Skeletal muscle satellite cell (primary cell): ENCODE data around the gene DPP6.

Experiments
- H3K27me3 ChIP-seq: 2 replicates; pipeline ENCODE4 v1.7.0; 2013; ENCODE audit warnings: low read length; ENCODE audit not compliant: control insufficient read depth, insufficient read depth
- H3K36me3 ChIP-seq: 2 replicates; pipeline ENCODE4 v1.7.0; 2013; ENCODE audit warnings: mild to moderate bottlenecking, control low read depth, low read length; ENCODE audit not compliant: insufficient read depth
- H3K4me1 ChIP-seq: 2 replicates; pipeline ENCODE4 v1.7.0; 2013; ENCODE audit warnings: low read length; ENCODE audit not compliant: control insufficient read depth, insufficient read depth
- H3K4me2 ChIP-seq: 2 replicates; pipeline ENCODE4 v1.7.0; 2013; ENCODE audit warnings: mild to moderate bottlenecking, low read length
- H3K4me3 ChIP-seq: 2 replicates; pipeline ENCODE4 v1.7.0; 2013; ENCODE audit warnings: low read length
- H3K9ac ChIP-seq: 2 replicates; pipeline ENCODE4 v1.7.0; 2013; ENCODE audit warnings: mild to moderate bottlenecking, low read depth, low read length, moderate library complexity
- H3K9me3 ChIP-seq: replicated peaks from 2 replicates; pipeline ENCODE4 v1.7.0; 2013; ENCODE audit warnings: mild to moderate bottlenecking, control low read depth, low read length

Gene DPP6

DNA sequence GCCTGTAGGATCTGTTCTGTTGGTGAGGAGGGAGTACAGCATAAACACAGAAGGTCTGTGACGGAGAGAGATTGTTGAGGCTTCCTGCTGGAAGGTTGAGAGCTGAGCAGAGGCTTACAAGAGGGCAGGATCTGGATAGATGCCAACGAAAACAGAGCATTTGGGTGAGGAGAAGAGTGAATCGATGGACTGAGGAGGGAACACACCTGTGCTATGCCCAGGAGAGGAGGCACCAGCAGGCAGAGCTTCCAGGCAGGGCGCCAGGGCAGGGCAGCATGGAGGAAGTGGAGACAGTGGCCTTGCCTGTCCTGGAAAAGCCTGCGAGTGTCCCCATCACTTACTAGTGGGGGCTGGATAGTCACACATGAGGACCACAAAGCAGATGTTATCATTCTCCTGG is 667.8 kb downstream of the DPP6 start:
- no peaks in the 10 kb centered on the region for H3K4me1 ChIP-seq
- no peak overlapping the region for H3K4me3 ChIP-seq
- H3K36me3 ChIP-seq = no peaks in the 10 kb centered on the region
- H3K9ac ChIP-seq = no peak overlapping the region
- H3K27me3 ChIP-seq = no peaks in the 10 kb centered on the region
- no peak overlapping the region for H3K4me2 ChIP-seq
- peaks cover 20% of the 10 kb centered on the region for H3K9me3 ChIP-seq

DNA sequence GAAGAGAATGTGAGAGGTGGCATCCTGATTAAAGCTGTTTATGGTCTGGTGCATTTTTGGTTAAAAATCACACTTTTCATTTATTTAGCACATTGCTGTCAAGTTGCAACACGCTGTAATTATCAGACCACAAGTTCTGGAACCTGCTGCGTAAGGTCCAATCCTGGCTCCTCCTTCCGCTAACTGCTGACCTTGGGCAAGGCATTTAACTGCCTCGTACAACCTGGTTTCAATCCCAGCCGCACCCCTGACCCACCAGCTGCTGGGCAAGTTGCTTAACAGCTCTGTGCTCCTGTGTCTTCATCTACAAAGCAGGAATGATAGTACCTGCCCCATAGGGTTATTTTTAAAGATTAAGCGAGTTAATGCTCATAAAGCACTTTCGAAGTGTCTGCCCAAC is 668.9 kb downstream of the DPP6 start:
- Histone ChIP-seq H3K27me3 (no peaks in the 10 kb centered on the region), H3K4me1 (no peaks in the 10 kb centered on the region), H3K4me2 (no peak overlapping the region), H3K4me3 (no peak overlapping the region), H3K9ac (no peak overlapping the region), H3K36me3 (no peaks in the 10 kb centered on the region), H3K9me3 (peaks cover 20% of the 10 kb centered on the region)

DNA sequence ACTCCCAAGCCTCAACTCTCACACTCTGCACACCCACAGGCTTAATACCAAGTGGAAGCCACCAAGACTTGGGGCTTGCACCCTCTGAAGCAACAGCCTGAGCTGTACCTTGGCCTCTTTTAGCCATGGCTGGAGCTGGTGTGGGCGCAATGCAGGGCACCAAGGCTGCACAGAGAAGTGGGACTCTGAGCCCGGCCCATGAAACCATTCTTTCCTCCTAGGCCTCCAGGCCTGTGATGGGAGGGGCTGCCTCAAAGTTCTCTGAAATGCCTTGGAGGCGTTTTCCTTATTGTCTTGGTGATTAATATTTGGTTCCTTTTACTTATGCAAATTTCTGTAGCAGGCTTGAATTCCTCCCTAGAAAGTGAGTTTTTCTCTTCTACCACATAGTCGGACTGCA is 674.2 kb downstream of the DPP6 start:
- H3K4me2 ChIP-seq = no peak overlapping the region
- no peaks in the 10 kb centered on the region for H3K36me3 ChIP-seq
- no peak overlapping the region for H3K4me3 ChIP-seq
- H3K27me3 ChIP-seq = no peaks in the 10 kb centered on the region
- H3K9me3 ChIP-seq = peaks cover 5% of the 10 kb centered on the region
- no peak overlapping the region for H3K9ac ChIP-seq
- H3K4me1 ChIP-seq = no peaks in the 10 kb centered on the region

DNA sequence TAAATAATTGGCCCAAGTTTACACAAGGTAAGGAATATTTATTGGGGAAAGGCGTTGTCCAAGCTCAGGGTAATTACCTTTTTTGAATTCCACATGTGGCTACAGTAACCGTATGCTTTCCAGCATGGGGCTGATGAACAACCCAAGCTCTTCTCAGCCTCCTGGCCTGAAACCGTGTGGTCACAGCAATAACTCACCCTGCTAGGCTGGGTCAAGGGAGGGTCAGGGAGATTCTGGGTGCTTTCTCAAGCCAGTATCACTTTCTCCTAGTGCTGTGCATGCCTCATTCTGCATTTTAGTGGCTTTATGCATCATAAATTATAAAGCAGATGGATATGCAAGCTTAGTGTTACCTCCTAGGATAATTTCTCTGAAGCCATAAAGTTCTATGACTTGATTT is 676.9 kb downstream of the DPP6 start:
- H3K4me3 ChIP-seq = no peak overlapping the region
- H3K9ac ChIP-seq = no peak overlapping the region
- peaks cover 13% of the 10 kb centered on the region for H3K9me3 ChIP-seq
- H3K27me3 ChIP-seq = no peaks in the 10 kb centered on the region
- H3K4me1 ChIP-seq = no peaks in the 10 kb centered on the region
- H3K4me2 ChIP-seq = no peak overlapping the region
- no peaks in the 10 kb centered on the region for H3K36me3 ChIP-seq

DNA sequence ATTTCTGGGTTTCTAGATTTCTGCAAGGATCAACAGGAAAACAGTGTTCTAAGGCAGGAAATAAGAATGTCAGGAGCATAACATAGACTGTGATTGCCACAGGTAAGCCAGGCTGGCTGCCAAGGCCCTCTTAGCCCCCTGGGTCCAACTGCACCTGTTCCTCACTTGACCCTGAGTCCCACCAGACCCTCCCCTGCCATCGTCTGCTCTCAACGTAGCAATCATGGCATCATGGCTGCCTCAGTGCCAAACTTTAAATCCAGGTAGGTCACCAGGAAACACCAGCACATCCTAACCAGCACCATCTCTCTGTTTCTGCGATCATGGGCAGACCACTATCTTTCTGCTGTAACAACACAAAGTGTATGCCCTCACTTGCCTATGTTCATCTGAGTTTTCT is 683.6 kb downstream of the DPP6 start:
- H3K9ac ChIP-seq = no peak overlapping the region
- H3K9me3 ChIP-seq = peaks cover 19% of the 10 kb centered on the region
- no peak overlapping the region for H3K4me3 ChIP-seq
- H3K36me3 ChIP-seq = no peaks in the 10 kb centered on the region
- H3K4me2 ChIP-seq = no peak overlapping the region
- H3K27me3 ChIP-seq = no peaks in the 10 kb centered on the region
- no peaks in the 10 kb centered on the region for H3K4me1 ChIP-seq

DNA sequence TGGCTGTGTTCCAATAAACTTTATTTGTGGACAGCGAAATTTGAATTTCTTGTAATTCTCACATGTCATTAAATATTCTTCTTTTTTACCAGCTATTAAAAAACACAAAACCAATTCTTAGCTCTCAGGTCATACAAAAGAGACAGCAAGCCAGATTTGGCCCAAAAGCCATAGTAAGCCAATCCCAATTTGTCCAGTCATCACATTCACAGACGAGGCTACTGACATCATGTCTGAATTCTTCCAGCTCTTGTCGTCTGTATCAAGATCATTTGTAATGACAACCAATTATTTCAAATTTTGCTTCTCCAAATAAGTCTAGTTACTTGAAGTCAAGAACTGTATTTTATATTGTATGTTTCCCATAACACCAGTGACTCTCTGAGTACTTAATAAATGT is 684.2 kb downstream of the DPP6 start:
- Histone ChIP-seq H3K9ac (no peak overlapping the region), H3K4me2 (no peak overlapping the region), H3K4me3 (no peak overlapping the region), H3K9me3 (peaks cover 14% of the 10 kb centered on the region), H3K27me3 (no peaks in the 10 kb centered on the region), H3K4me1 (no peaks in the 10 kb centered on the region), H3K36me3 (no peaks in the 10 kb centered on the region)

DNA sequence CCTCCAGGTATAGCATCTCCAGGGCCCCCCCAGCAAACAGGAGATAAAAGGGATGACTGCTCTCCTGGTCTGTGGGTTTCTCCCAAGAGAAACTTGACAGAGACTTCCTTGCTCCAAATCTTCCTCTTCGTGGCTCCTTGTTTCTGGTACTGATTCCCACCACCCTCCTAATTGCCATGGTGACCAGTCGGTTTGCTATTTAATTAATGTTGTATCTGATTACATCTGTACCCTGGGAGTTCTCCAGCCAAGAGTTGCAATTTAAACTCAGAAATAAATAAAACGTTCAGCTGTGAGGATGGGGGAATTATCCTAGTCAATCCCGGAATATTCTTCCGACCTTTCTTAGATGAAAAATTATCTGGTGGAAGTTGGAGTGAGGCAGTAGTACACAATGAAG is 686.0 kb downstream of the DPP6 start:
- H3K9me3 ChIP-seq = peaks cover 15% of the 10 kb centered on the region
- no peak overlapping the region for H3K4me2 ChIP-seq
- no peaks in the 10 kb centered on the region for H3K4me1 ChIP-seq
- no peak overlapping the region for H3K9ac ChIP-seq
- no peak overlapping the region for H3K4me3 ChIP-seq
- H3K36me3 ChIP-seq = no peaks in the 10 kb centered on the region
- H3K27me3 ChIP-seq = no peaks in the 10 kb centered on the region

DNA sequence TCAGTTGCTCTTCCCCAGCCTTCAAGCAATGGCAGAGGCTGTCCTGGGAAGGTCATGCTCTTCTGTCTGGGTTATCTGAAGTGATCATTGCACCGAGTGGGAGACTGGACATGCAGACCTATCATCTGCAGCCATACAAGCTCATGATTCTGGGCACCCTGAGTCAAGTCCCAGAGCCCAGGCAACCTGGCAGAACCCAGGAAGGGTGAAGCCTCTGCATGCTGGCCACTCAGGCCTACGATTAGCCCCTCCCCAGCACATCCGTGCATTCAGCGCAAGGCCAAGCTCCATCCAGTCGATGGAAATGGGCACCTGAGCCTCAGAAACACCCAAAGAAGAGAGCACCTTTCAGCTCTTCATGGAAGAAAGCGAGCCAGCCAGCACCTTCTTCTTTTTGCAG is 688.9 kb downstream of the DPP6 start:
- no peak overlapping the region for H3K4me2 ChIP-seq
- H3K27me3 ChIP-seq = no peaks in the 10 kb centered on the region
- peaks cover 15% of the 10 kb centered on the region for H3K9me3 ChIP-seq
- H3K4me1 ChIP-seq = no peaks in the 10 kb centered on the region
- no peak overlapping the region for H3K9ac ChIP-seq
- H3K4me3 ChIP-seq = no peak overlapping the region
- no peaks in the 10 kb centered on the region for H3K36me3 ChIP-seq

DNA sequence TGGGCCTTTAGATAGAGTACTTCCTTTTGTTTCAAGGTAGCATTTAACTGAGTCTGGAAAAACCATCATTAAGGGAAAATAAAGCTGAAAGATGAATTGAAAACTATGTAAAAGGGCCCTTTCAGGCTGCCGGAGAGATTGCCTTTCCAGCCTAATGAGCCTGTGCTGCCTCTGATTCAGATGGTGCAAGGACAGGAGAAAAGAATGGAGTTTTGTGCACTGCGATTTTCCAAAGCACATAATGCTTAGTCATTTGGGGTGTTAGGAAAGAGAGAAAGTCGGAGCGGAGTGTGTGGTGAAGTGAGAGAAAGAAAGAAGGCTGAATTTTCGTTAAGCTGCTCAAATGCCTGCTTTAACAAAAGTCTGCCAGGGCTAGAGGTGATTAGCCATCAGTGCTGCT is 691.0 kb downstream of the DPP6 start:
- H3K9ac ChIP-seq = no peak overlapping the region
- peaks cover 18% of the 10 kb centered on the region for H3K9me3 ChIP-seq
- H3K36me3 ChIP-seq = no peaks in the 10 kb centered on the region
- no peak overlapping the region for H3K4me3 ChIP-seq
- no peaks in the 10 kb centered on the region for H3K27me3 ChIP-seq
- no peak overlapping the region for H3K4me2 ChIP-seq
- H3K4me1 ChIP-seq = no peaks in the 10 kb centered on the region

DNA sequence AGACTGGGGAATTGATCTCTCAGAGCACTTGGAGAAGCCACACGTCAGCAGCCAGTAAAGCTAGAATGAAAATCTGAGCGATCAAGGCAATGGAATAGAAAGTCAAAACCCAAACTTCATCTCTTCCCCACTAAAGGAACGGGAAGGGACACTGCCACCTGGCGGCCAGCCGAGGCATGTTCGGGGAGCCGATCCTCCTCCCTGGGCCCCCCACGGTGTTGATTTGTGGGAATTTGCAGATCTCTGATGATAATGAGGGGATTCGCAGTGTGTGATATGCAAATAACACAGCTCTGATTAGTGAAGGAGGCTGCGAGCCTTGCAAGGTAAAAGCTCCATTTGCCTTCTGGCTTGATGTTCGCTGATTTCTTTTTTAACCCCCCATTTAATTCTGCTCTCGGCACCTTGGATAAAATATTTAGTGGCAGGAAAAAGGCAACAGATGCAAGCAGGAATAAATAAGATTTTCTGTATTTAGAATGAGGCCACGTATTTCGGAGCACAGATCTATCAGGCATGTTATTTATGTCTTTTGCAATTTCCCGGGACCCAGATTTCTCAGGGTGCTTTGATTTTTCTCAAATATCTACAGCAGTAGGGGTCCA is 692.2 kb downstream of the DPP6 start:
- H3K9ac ChIP-seq = no peak overlapping the region
- no peak overlapping the region for H3K4me2 ChIP-seq
- H3K4me3 ChIP-seq = no peak overlapping the region
- peaks cover 20% of the 10 kb centered on the region for H3K9me3 ChIP-seq
- H3K36me3 ChIP-seq = no peaks in the 10 kb centered on the region
- no peaks in the 10 kb centered on the region for H3K4me1 ChIP-seq
- H3K27me3 ChIP-seq = no peaks in the 10 kb centered on the region

DNA sequence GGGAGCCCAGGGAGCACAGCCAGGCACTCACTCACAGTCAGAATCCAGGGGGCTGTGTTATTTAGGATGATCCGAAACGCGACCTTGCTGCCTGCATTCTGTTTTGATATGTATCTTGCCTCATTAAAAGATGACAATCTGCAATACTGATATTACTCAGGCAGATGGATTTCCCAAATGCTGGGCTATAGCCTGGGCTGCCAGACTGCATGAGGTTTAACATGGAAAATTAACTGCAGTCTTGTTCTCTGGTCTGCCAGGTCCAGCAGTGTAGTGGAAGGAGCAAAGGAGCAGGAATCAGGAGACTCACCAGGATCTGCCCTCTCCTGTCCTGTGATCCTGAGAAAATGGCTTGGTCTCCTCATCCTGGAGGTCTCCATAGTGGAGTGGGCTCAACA is 692.7 kb downstream of the DPP6 start:
- H3K9me3 ChIP-seq = peaks cover 19% of the 10 kb centered on the region
- H3K27me3 ChIP-seq = no peaks in the 10 kb centered on the region
- H3K9ac ChIP-seq = no peak overlapping the region
- H3K4me3 ChIP-seq = no peak overlapping the region
- no peaks in the 10 kb centered on the region for H3K4me1 ChIP-seq
- no peak overlapping the region for H3K4me2 ChIP-seq
- H3K36me3 ChIP-seq = no peaks in the 10 kb centered on the region

DNA sequence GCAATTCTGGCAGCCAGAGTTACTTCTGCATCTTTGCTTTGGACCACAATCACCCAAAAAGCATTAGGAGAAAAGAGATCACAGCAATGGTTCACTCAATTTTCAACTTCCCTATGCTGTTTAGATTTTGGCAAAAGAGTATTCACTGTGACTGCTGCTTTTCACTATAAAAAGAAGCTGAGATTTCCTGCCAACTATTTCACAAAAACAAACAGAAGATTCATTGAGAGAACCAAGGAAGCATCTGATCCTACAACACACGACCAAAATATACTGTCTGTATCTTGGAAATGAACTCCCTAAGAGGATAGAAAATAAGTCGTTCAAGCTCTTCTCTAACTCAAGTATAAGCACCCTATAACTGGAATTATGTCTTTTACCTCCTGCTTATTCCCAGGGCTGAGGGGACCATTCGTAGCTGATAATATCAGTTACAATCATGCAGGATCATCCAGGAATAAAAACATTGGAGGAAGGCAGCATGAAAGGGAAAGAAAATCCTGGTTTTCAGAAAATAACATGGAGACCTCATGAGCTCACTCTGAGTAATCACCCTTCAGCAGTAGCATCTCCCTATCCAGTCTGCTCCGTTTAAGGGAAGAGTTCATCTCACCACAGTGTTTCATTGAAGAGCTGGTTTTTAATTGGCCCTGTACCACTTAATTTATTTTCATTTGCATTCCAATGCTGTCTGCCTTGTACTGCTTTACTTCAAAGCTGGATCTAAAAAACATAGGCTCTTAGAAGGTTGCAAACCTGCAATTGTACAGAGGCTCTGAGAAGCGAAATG is 694.6 kb downstream of the DPP6 start:
- no peak overlapping the region for H3K4me3 ChIP-seq
- H3K27me3 ChIP-seq = no peaks in the 10 kb centered on the region
- no peaks in the 10 kb centered on the region for H3K4me1 ChIP-seq
- H3K4me2 ChIP-seq = no peak overlapping the region
- H3K9me3 ChIP-seq = peaks cover 18% of the 10 kb centered on the region
- H3K36me3 ChIP-seq = no peaks in the 10 kb centered on the region
- no peak overlapping the region for H3K9ac ChIP-seq
